LNCAP (cell line): Measurements from ENCODE around the gene ITPK1.

Source experiments
- CTCF ChIP-seq: fragments of 450-650 bp; IDR thresholded peaks from 2 replicates; pipeline ENCODE4 v1.5.1; 2017; ENCODE audit warnings: mild to moderate bottlenecking

ITPK1 gene

GRCh38 chr14:92920001-92920400, 195.7 kb downstream of the ITPK1 start:
- TF ChIP-seq CTCF, result no peak

GRCh38 chr14:92917956-92918355, 197.8 kb downstream of the ITPK1 start:
- TF ChIP-seq CTCF, result no peak

GRCh38 chr14:92917041-92917940, 198.4 kb downstream of the ITPK1 start:
- no peak for TF ChIP-seq CTCF

GRCh38 chr14:92916201-92916600, 199.5 kb downstream of the ITPK1 start:
- TF ChIP-seq CTCF, result no peak

GRCh38 chr14:92914087-92914656, 201.6 kb downstream of the ITPK1 start:
- no peak for TF ChIP-seq CTCF

GRCh38 chr14:92907316-92907911, 208.3 kb downstream of the ITPK1 start:
- no peak for TF ChIP-seq CTCF

GRCh38 chr14:92906823-92907222, 208.9 kb downstream of the ITPK1 start:
- TF ChIP-seq CTCF, result no peak
